Neural cell (in vitro differentiated cells): ENCODE data around the gene MARCHF9. TPM values are rescaled to one million over a fixed set of nuclear protein-coding genes. Genes with fewer than 3 reads are reported as not detected.

Experiments used
- H2AFZ ChIP-seq: fragments of 200-600, 300-800 bp; sonication (generic), shearing (Covaris generic); 2 replicates; pipeline ENCODE4 v1.6.0; 2014; ENCODE audit warnings: low read depth, mild to moderate bottlenecking, antibody characterized with exemption, low read length, moderate library complexity
- H3F3A ChIP-seq: fragments of 200-600 bp; shearing (Covaris generic); 2 replicates; pipeline ENCODE4 v1.6.1; 2016; ENCODE audit warnings: mild to moderate bottlenecking, moderate library complexity, mixed read lengths, antibody characterized with exemption, low read length; ENCODE audit not compliant: insufficient read depth, poor library complexity, severe bottlenecking
- H3K27ac ChIP-seq: fragments of 200-600, 300-800 bp; sonication (generic), shearing (Covaris generic); 2 replicates; pipeline ENCODE4 v1.5.1; 2014; ENCODE audit warnings: mild to moderate bottlenecking, low read length, moderate library complexity
- H3K27me3 ChIP-seq: fragments of 300-800, 200-600 bp; sonication (generic), shearing (Covaris generic); 2 replicates; pipeline ENCODE4 v1.6.0; 2014; ENCODE audit warnings: mild to moderate bottlenecking, low read depth, low read length, moderate library complexity; ENCODE audit not compliant: insufficient read depth
- H3K36me3 ChIP-seq: fragments of 300-800, 200-600 bp; sonication (generic), shearing (Covaris generic); 2 replicates; pipeline ENCODE4 v1.5.1; 2014; ENCODE audit warnings: mild to moderate bottlenecking, antibody characterized with exemption, low read length, moderate library complexity; ENCODE audit not compliant: insufficient read depth
- H3K4me2 ChIP-seq: fragments of 300-800, 200-600 bp; sonication (generic), shearing (Covaris generic); 2 replicates; pipeline ENCODE4 v1.6.0; 2014; ENCODE audit warnings: mild to moderate bottlenecking, low read length
- H3K4me3 ChIP-seq: fragments of 300-800, 200-600 bp; sonication (generic), shearing (Covaris generic); 2 replicates; pipeline ENCODE4 v1.5.1; 2014; ENCODE audit warnings: mild to moderate bottlenecking, low read length, moderate library complexity
- H3K79me2 ChIP-seq: fragments of 200-600 bp; shearing (Covaris generic); replicated peaks from 2 replicates; pipeline ENCODE4 v1.6.0; 2014; ENCODE audit warnings: mild to moderate bottlenecking, low read length, moderate library complexity; ENCODE audit not compliant: insufficient read depth
- H3K9ac ChIP-seq: fragments of 300-800, 200-600 bp; sonication (generic), shearing (Covaris generic); 2 replicates; pipeline ENCODE4 v1.6.1; 2016; ENCODE audit warnings: mild to moderate bottlenecking, low read length, mixed read lengths
- H3K9me2 ChIP-seq: fragments of 200-600 bp; shearing (Covaris generic); 2 replicates; pipeline ENCODE4 v1.6.1; 2016; ENCODE audit warnings: mild to moderate bottlenecking, low read length, mixed read lengths; ENCODE audit not compliant: insufficient read depth
- H3K9me3 ChIP-seq: fragments of 200-600, 300-800 bp; sonication (generic), shearing (Covaris generic); 2 replicates; pipeline ENCODE4 v1.6.1; 2016; ENCODE audit warnings: mild to moderate bottlenecking, mixed run types, low read length, moderate library complexity, mixed read lengths
- H4K20me1 ChIP-seq: fragments of 200-600 bp; shearing (Covaris generic); 2 replicates; pipeline ENCODE4 v1.6.1; 2016; ENCODE audit warnings: mild to moderate bottlenecking, mixed run types; ENCODE audit not compliant: insufficient read depth
- EP300 ChIP-seq: fragments of 450-650 bp; conservative IDR thresholded peaks from 2 replicates; pipeline ENCODE4 v1.6.1; 2014; ENCODE audit warnings: antibody characterized with exemption, mild to moderate bottlenecking, moderate library complexity; ENCODE audit not compliant: poor library complexity, severe bottlenecking
- EZH2 ChIP-seq: fragments of 200-600, 300-800 bp; shearing (Covaris generic), sonication (generic); IDR thresholded peaks from 2 replicates; pipeline ENCODE4 v1.6.1; 2014; ENCODE audit warnings: antibody characterized with exemption, low read length, borderline replicate concordance, mild to moderate bottlenecking; ENCODE audit not compliant: insufficient read depth, poor library complexity, severe bottlenecking
- MXI1 ChIP-seq: fragments of 450-650 bp; conservative IDR thresholded peaks from 2 replicates; pipeline ENCODE4 v1.6.1; 2014; ENCODE audit warnings: antibody characterized with exemption, mild to moderate bottlenecking; ENCODE audit not compliant: poor library complexity, severe bottlenecking
- POLR2AphosphoS5 ChIP-seq: IDR thresholded peaks from 2 replicates; pipeline ENCODE4 v1.6.1; 2012
- RAD21 ChIP-seq: fragments of 450-650 bp; conservative IDR thresholded peaks from 2 replicates; pipeline ENCODE4 v1.6.1; 2014; ENCODE audit warnings: antibody characterized with exemption, mild to moderate bottlenecking, moderate library complexity
- SMC3 ChIP-seq: fragments of 450-650 bp; conservative IDR thresholded peaks from 2 replicates; pipeline ENCODE4 v1.6.1; 2014; ENCODE audit warnings: antibody characterized with exemption, mild to moderate bottlenecking, moderate library complexity; ENCODE audit not compliant: poor library complexity
- TAF1 ChIP-seq: IDR thresholded peaks from 2 replicates; pipeline ENCODE4 v1.6.1; 2012; ENCODE audit warnings: low read depth
- polyA plus RNA-seq: library from polyadenylated mRNA; depleted of rRNA; stranded (reverse); fragments of >200 nt; gene quantifications from 2 replicates; pipeline ENCODE4 v1.2.3, GENCODE V29; 2014
- TF ChIP-seq, protein P1 (sequence below): fragments of 450-650 bp; IDR thresholded peaks from 2 replicates; pipeline ENCODE4 v1.5.1; 2014; ENCODE audit warnings: antibody characterized with exemption, mild to moderate bottlenecking, moderate library complexity; ENCODE audit not compliant: poor library complexity, severe bottlenecking
- TF ChIP-seq, protein P2 (sequence below): IDR thresholded peaks from 2 replicates; pipeline ENCODE4 v1.6.1; 2012; ENCODE audit warnings: borderline replicate concordance

The MARCHF9 gene
- polyA plus RNA-seq, 1 donor from 2014 or later = 34.5 TPM

DNA sequence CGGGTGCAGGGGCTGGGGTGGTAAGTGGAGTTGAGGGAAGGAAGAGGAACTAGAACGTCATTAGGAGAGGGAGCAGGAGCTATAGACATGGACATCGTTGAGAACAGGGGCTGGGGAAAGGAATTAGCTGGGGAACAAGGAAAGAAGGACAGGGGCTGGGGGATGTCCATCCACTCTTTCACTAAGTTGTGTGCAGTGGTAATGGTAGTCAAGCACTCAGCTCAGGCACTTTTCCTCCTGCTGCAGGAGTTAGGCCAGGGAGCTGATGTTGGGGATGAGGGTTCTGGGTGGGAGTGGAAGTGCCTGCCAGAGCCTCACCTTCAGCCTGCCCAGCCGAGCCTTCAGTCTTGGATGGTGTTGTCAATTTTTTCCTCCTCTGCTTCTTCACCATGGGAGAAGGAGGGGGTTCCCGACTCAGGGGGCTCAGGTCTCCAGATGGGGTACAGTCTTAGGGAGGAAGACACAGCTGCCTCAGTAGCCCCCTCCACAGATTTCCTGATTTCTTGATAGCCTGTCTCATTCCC, 25.5 kb upstream of the MARCHF9 start:
- H3K27me3 ChIP-seq = peaks cover 58% of the 10 kb centered on the region
- no peaks in the 10 kb centered on the region for H3K9me2 ChIP-seq
- no peaks in the 10 kb centered on the region for H3F3A ChIP-seq
- H3K79me2 ChIP-seq = no peaks in the 10 kb centered on the region
- H3K9me3 ChIP-seq = no peaks in the 10 kb centered on the region
- no peak overlapping the region for H3K4me2 ChIP-seq
- no peak overlapping the region for H3K4me3 ChIP-seq
- H4K20me1 ChIP-seq = no peaks in the 10 kb centered on the region
- H3K36me3 ChIP-seq = peaks cover 16% of the 10 kb centered on the region
- TF ChIP-seq RAD21 (no peak), POLR2AphosphoS5 (no peak), EP300 (no peak), SMC3 (no peak)
- TF ChIP-seq, protein P1, sequence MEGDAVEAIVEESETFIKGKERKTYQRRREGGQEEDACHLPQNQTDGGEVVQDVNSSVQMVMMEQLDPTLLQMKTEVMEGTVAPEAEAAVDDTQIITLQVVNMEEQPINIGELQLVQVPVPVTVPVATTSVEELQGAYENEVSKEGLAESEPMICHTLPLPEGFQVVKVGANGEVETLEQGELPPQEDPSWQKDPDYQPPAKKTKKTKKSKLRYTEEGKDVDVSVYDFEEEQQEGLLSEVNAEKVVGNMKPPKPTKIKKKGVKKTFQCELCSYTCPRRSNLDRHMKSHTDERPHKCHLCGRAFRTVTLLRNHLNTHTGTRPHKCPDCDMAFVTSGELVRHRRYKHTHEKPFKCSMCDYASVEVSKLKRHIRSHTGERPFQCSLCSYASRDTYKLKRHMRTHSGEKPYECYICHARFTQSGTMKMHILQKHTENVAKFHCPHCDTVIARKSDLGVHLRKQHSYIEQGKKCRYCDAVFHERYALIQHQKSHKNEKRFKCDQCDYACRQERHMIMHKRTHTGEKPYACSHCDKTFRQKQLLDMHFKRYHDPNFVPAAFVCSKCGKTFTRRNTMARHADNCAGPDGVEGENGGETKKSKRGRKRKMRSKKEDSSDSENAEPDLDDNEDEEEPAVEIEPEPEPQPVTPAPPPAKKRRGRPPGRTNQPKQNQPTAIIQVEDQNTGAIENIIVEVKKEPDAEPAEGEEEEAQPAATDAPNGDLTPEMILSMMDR = no peak
- H3K27ac ChIP-seq = no peak overlapping the region
- H2AFZ ChIP-seq = no peak overlapping the region
- H3K9ac ChIP-seq = no peak overlapping the region

DNA sequence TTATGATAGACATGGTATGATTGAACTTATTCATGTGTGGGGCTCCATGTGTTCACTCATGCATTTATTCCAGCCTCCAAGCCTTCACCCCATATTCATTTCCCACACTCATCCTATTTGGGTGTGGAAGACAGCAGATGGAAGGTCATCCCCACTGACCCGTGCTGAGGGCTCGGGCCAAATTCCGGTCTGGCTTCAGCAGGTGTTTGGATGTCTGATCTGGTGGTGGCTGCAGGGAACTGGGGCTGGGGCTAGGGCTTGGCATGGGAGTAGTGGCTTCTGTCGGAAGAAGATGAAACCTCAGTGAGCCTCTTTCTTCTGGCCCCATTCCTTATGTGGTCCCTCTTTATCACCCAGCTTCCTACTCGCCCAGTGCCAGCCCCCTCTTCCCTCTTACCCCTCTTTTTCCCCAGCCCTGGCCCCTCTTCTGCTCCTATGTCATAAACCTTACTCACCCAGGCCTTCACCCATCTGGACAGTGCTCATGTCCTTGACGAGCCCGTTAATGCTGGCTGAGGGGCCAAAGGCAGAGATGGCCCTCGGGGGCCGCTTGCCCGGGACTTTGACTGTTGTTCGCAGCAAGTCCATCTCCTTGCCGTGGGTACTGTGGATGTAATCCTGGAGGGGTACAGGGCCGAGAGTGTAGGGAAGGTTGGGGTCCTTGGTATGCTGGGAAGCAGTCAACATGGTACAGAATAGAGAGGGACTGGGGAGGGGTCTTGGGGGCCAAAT, 24.4 kb upstream of the MARCHF9 start:
- Histone ChIP-seq H3K9me3 (no peaks in the 10 kb centered on the region), H4K20me1 (peaks cover 1% of the 10 kb centered on the region), H3K9me2 (no peaks in the 10 kb centered on the region), H3K27me3 (peaks cover 68% of the 10 kb centered on the region), H3K4me3 (no peak overlapping the region), H3K79me2 (no peaks in the 10 kb centered on the region), H3K36me3 (peaks cover 20% of the 10 kb centered on the region), H3K4me2 (no peak overlapping the region), H3F3A (no peaks in the 10 kb centered on the region), H3K27ac (no peak overlapping the region), H2AFZ (no peak overlapping the region), H3K9ac (no peak overlapping the region)
- TF ChIP-seq TAF1 (no peak), EP300 (no peak), EZH2 (no peak), SMC3 (no peak)
- TF ChIP-seq, protein P1 = no peak

DNA sequence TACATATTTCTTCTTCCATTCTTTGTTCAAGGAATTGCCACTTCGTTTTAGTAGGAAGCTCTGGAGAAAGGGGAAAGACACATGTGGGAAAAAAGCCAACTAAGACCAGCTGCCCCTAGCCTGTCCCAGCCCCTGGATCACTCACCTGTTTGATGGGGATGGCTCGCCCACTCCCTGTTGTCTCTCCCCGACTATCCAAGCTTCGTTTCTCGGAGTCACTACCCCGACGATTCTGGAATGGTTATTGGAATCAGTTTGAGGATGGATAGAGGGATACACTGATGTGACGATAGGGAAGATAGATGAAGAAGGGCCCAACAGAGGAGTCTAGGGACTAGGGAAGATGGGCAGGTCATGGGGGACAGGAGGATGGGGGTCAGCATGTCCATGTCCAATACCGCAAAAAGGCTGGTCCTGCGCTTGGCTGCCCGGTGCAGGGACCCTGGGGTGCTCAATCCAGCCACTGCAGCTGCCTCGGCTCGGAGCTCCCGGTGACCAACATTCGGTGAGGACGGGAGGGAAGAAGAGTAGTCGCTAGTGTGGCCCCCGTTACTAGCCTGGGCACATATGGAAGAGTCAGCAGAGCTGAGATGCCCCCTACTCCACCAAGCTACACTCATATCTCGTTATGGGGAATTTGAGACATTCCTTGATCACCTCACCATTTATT, 23.4 kb upstream of the MARCHF9 start:
- Histone ChIP-seq H3K9me2 (no peaks in the 10 kb centered on the region), H3K9me3 (no peaks in the 10 kb centered on the region), H3K4me3 (no peak overlapping the region), H3K79me2 (no peaks in the 10 kb centered on the region), H3F3A (no peaks in the 10 kb centered on the region), H2AFZ (no peak overlapping the region), H3K36me3 (peaks cover 20% of the 10 kb centered on the region), H3K27ac (no peak overlapping the region), H4K20me1 (peaks cover 9% of the 10 kb centered on the region), H3K27me3 (peaks cover 69% of the 10 kb centered on the region), H3K4me2 (no peak overlapping the region), H3K9ac (no peak overlapping the region)
- TF ChIP-seq EZH2 (no peak), TAF1 (no peak), MXI1 (no peak), RAD21 (no peak), EP300 (no peak), POLR2AphosphoS5 (no peak), SMC3 (no peak)
- TF ChIP-seq, protein P1 = no peak
- TF ChIP-seq, protein P2, sequence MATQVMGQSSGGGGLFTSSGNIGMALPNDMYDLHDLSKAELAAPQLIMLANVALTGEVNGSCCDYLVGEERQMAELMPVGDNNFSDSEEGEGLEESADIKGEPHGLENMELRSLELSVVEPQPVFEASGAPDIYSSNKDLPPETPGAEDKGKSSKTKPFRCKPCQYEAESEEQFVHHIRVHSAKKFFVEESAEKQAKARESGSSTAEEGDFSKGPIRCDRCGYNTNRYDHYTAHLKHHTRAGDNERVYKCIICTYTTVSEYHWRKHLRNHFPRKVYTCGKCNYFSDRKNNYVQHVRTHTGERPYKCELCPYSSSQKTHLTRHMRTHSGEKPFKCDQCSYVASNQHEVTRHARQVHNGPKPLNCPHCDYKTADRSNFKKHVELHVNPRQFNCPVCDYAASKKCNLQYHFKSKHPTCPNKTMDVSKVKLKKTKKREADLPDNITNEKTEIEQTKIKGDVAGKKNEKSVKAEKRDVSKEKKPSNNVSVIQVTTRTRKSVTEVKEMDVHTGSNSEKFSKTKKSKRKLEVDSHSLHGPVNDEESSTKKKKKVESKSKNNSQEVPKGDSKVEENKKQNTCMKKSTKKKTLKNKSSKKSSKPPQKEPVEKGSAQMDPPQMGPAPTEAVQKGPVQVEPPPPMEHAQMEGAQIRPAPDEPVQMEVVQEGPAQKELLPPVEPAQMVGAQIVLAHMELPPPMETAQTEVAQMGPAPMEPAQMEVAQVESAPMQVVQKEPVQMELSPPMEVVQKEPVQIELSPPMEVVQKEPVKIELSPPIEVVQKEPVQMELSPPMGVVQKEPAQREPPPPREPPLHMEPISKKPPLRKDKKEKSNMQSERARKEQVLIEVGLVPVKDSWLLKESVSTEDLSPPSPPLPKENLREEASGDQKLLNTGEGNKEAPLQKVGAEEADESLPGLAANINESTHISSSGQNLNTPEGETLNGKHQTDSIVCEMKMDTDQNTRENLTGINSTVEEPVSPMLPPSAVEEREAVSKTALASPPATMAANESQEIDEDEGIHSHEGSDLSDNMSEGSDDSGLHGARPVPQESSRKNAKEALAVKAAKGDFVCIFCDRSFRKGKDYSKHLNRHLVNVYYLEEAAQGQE = no peak
